HepG2 (cell line): ENCODE measurements around the gene CAPZB.

Experiments used
- CTCF ChIP-seq: sonication (generic); formaldehyde crosslinking; IDR thresholded peaks from 2 replicates; pipeline ENCODE4 v1.5.0; 2020; ENCODE audit warnings: mild to moderate bottlenecking, missing genetic modification reagents, moderate library complexity
- DR1 ChIP-seq: sonication (generic); formaldehyde crosslinking; IDR thresholded peaks from 2 replicates; pipeline ENCODE4 v1.8.0; 2021; ENCODE audit warnings: mild to moderate bottlenecking, missing genetic modification reagents, inconsistent platforms
- FOXK2 ChIP-seq: fragments of 450-650 bp; IDR thresholded peaks from 2 replicates; pipeline ENCODE4 v1.6.1; 2016
- MAF1 ChIP-seq: sonication (generic); formaldehyde crosslinking; IDR thresholded peaks from 2 replicates; pipeline ENCODE4 v1.5.0; 2020; ENCODE audit warnings: missing genetic modification reagents, borderline replicate concordance
- RELA ChIP-seq: sonication (generic); formaldehyde crosslinking; IDR thresholded peaks from 2 replicates; pipeline ENCODE4 v1.4.0; 2020; ENCODE audit warnings: missing genetic modification reagents
- RFX1 ChIP-seq: fragments of 450-650 bp; IDR thresholded peaks from 2 replicates; pipeline ENCODE4 v1.6.1; 2017
- SMC3 ChIP-seq: IDR thresholded peaks from 2 replicates; pipeline ENCODE4 v1.6.1; 2011; ENCODE audit warnings: low read length, improper control_type of control experiment
- SRSF4 ChIP-seq: fragments of 200-400 bp; formaldehyde crosslinking; IDR thresholded peaks from one replicate; pipeline ENCODE4 v1.6.1; 2018; ENCODE audit warnings: mild to moderate bottlenecking, low read depth, low read length, moderate library complexity; ENCODE audit not compliant: poor library complexity, severe bottlenecking
- ZFP37 ChIP-seq: sonication (generic); formaldehyde crosslinking; IDR thresholded peaks from 2 replicates; pipeline ENCODE4 v1.4.0; 2020; ENCODE audit warnings: missing genetic modification reagents, borderline replicate concordance
- ZNF180 ChIP-seq: sonication (generic); formaldehyde crosslinking; IDR thresholded peaks from 2 replicates; pipeline ENCODE4 v1.4.0; 2020; ENCODE audit warnings: low read depth, missing genetic modification reagents, borderline replicate concordance
- ZNF382 ChIP-seq: sonication (generic); formaldehyde crosslinking; IDR thresholded peaks from 2 replicates; pipeline ENCODE4 v1.5.0; 2020; ENCODE audit warnings: missing genetic modification reagents, mild to moderate bottlenecking, borderline replicate concordance
- ZNF879 ChIP-seq: sonication (generic); formaldehyde crosslinking; IDR thresholded peaks from 2 replicates; pipeline ENCODE4 v1.8.1; 2023; ENCODE audit warnings: missing genetic modification reagents

GRCh38 chr1:19533626-19534025, 48.3 kb upstream of the CAPZB start:
- TF ChIP-seq ZFP37 (CRISPR knock-in tag): no peak
- no peak for TF ChIP-seq CTCF (CRISPR knock-in tag)
- no peak for TF ChIP-seq RELA (CRISPR knock-in tag)
- TF ChIP-seq DR1: no peak
- no peak for TF ChIP-seq MAF1 (CRISPR knock-in tag)
- no peak for TF ChIP-seq FOXK2
- TF ChIP-seq SRSF4: no peak
- no peak for TF ChIP-seq ZNF382
- TF ChIP-seq SMC3: no peak
- no peak for TF ChIP-seq ZNF879 (CRISPR knock-in tag)
- TF ChIP-seq ZNF180: no peak
- no peak for TF ChIP-seq RFX1
